Activated naive CD4-positive, alpha-beta T cell treated with anti-CD3 and anti-CD28 coated beads, Interleukin-2, amount 50 U/mL, for 16 hours (primary cell): Measurements from ENCODE around the gene MEX3B.
"Not testable (repeated sequence)": the region's sequence is repeated elsewhere in the genome, so short reads cannot be mapped to it uniquely, and the experiment has no call there.

Source experiments
- DNase-seq: peaks from one replicate; pipeline ENCODE4 v3.0.0-alpha.2; 2020

MEX3B gene

DNA sequence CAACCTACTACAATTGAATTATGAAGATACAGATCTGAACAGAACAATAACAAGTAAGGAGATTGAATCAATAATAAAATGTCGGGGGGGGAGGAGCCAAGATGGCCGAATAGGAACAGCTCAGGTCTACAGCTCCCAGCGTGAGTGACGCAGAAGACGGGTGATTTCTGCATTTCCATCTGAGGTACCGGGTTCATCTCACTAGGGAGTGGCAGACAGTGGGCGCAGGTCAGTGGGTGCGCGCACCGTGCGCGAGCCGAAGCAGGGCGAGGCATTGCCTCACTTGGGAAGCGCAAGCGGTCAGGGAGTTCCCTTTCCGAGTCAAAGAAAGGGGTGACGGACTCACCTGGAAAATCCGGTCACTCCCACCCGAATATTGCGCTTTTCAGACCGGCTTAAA lies 50.7 kb downstream of the MEX3B start:
- not testable (repeated sequence) for DNase-seq

GRCh38 chr15:81992523-81992922 lies 53.3 kb downstream of the MEX3B start:
- DNase-seq, result no peak
